IPS-NIHi7 (cell line): ENCODE results near the gene CAMK2D.
A peak's percentile ranks its signal among the peaks of the same experiment; 100 is the strongest.

Experiments used
- DNase-seq: peaks from one replicate; pipeline ENCODE4 v3.0.0; 2012; ENCODE audit warnings: mixed read lengths; ENCODE audit errors: extremely low spot score

The CAMK2D gene

GRCh38 chr4:113440371-113440770, 321.2 kb downstream of the CAMK2D start:
- DNase-seq: no peak

GRCh38 chr4:113438596-113438995, 322.9 kb downstream of the CAMK2D start:
- DNase-seq: no peak

- DNase-seq: no peak
Observed at GRCh38 chr4:113437129-113437528, 324.4 kb downstream of the CAMK2D start.

- no peak for DNase-seq
Observed at GRCh38 chr4:113436360-113436759, 325.2 kb downstream of the CAMK2D start.

DNA sequence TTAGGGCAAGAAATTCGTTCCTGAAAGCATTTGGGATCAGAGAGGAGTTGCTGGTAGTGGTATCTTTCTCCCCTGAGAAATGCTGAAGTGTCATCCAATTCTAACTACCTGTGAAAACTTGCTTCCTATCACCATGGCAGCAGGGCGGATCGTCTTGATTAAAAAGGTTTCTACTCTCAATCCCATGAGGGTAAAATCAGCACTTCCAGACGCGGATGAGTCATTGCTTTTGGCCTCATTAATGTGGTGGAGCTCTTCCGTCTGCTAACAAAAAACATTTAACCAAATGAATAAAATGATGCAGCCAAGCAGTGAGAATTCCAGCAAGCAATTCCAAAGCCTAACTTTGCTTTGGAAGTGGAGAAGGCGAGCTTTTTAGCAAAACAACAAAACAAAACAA, 325.6 kb downstream of the CAMK2D start:
- DNase-seq: peak; percentile 27

DNA sequence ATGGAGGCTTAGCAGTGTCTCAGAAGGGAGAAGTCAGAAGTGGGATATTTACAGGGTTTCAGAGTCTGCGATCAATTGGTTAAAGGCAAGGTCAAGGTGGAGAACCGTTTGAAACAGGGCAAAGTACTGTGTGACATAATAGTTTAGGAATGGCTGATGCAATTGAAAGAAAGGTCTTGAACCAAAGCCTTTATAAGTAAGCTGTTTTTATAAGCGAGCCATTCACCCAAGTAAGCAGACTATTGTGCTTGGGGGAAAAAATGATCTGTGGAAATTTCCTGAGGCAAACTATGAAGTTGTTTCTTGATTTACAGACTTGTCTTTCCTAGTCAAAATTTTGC, 327.3 kb downstream of the CAMK2D start:
- DNase-seq: no peak

- no peak for DNase-seq
Observed at GRCh38 chr4:113433536-113434246, 327.8 kb downstream of the CAMK2D start.

- DNase-seq: no peak
Observed at GRCh38 chr4:113433116-113433515, 328.4 kb downstream of the CAMK2D start.

DNA sequence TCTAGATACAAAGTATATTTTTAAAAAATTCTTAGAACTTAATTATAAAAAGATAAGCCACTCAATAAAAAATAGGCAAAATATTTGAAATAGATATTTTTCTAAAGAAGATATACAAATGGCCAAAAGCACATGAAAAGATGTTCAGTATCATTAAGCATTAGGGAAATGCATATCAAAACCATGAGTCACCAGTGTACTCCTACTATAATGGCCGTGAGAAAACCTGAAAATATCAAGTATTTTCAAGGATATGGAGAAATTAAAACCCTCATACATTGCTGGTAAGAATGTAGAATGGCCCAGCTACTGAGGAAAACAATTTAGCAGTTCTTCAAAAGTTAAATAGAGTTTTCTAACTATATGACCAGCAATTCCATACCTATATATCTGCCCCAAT, 337.9 kb downstream of the CAMK2D start:
- no peak for DNase-seq

GRCh38 chr4:113420938-113421337, 340.6 kb downstream of the CAMK2D start:
- no peak for DNase-seq

DNA sequence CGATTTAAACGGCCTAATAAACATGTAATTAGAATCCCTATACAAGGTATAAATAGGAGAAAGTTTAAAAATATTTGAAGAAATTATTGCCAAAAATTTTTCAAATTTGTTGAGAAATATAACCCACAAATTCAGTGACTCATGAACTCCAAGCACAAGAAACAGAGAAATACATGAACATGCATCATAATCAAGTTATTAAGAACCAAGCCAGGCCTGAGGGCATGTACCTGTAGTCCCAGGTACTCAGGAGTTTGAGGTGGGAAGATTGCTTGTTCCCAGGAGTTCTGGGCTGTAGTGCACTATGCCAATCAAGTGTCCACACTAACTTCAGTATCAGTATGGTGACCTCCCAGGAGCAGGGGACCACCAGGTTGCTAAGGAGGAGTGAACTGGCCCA, 341.9 kb downstream of the CAMK2D start:
- no peak for DNase-seq

DNA sequence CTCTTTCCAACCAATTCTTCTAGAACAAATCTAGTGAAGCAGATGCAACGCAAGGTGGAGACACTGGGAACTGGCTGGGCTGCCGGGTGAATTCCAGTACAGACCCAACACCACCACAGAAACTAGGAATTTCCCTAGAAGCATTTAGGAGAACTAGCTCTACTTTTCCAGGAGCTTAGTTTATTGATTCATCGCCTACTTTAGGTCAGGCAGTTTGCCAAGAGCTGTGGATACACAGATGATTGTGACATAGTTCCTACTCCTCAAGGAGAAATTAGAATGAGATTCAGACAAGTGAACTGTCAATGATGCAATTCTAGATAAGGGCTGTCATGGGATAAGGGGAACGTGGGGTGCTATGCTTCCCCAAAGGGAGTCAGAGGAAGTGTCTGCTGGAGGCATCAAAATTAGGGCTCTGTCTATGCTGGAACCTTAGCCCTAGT, 350.0 kb downstream of the CAMK2D start:
- DNase-seq: no peak

- DNase-seq: no peak
Observed at GRCh38 chr4:113410686-113411085, 350.9 kb downstream of the CAMK2D start.

- no peak for DNase-seq
Observed at GRCh38 chr4:113409181-113409580, 352.4 kb downstream of the CAMK2D start.

GRCh38 chr4:113407409-113407808, 354.1 kb downstream of the CAMK2D start:
- DNase-seq: peak; percentile 68

- DNase-seq: no peak
Observed at GRCh38 chr4:113406723-113407016, 354.9 kb downstream of the CAMK2D start.

GRCh38 chr4:113405874-113406722, 355.4 kb downstream of the CAMK2D start:
- no peak for DNase-seq

DNA sequence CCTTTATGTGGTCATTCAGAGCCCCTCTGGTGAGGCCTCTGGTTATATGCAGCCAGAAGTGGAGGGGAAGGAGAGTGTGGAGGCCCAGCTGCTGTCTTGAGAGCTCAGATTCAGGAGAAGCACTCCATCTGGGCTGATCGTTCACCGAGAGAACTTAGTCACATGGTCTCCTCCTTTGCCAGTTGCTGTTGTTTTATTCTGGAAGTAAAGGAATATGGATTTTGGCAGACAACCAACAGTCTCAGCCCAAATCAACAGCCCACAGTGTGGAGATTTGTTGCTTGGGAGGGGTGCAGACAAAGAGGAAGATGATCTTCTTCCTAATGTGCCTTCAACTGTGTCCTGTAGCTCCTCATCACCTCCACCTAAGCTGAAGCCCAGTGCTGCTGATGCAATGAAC, 356.7 kb downstream of the CAMK2D start:
- DNase-seq: no peak

- DNase-seq: no peak
Observed at GRCh38 chr4:113404167-113404571, 357.4 kb downstream of the CAMK2D start.
